ENCODE results near the gene STK38L. TPM values are rescaled to one million over a fixed set of nuclear protein-coding genes. Genes with fewer than 3 reads are reported as not detected.
A peak's percentile ranks its signal among the peaks of the same experiment; 100 is the strongest.

STK38L gene
- total RNA-seq, 1 donor from 2014 or later: 20.5 TPM

GRCh38 chr12:27290501-27291168 is 46.5 kb downstream of the STK38L start:
- Mint-ChIP-seq H3K36me3 (ENCODE audit: low read depth) (peaks cover 5% of the 10 kb centered on the region), H3K9me3 (no peaks in the 10 kb centered on the region), H3K27me3 (ENCODE audit: insufficient read depth) (no peaks in the 10 kb centered on the region), H3K27ac (no peak overlapping the region), H3K4me3 (no peak overlapping the region), H3K4me1 (ENCODE audit: low read depth) (no peaks in the 10 kb centered on the region)
- DNase-seq (ENCODE audit: low spot score): no peak
- intact Hi-C loops (cut with micrococcal nuclease): no loop called here

- H3K27me3 Mint-ChIP-seq (ENCODE audit: insufficient read depth): no peaks in the 10 kb centered on the region
- H3K4me1 Mint-ChIP-seq (ENCODE audit: low read depth): no peaks in the 10 kb centered on the region
- H3K9me3 Mint-ChIP-seq: no peaks in the 10 kb centered on the region
- DNase-seq (ENCODE audit: low spot score): no peak
- H3K36me3 Mint-ChIP-seq (ENCODE audit: low read depth): peaks cover 7% of the 10 kb centered on the region
- intact Hi-C loops (cut with micrococcal nuclease): no loop called here
- H3K27ac Mint-ChIP-seq: no peak overlapping the region
- no peak overlapping the region for H3K4me3 Mint-ChIP-seq
Measured at GRCh38 chr12:27291862-27292261, 47.8 kb downstream of the STK38L start.

- intact Hi-C loops (cut with micrococcal nuclease): no loop called here
- DNase-seq (ENCODE audit: low spot score): no peak
- Mint-ChIP-seq H3K4me3 (no peak overlapping the region), H3K27ac (no peak overlapping the region), H3K27me3 (ENCODE audit: insufficient read depth) (no peaks in the 10 kb centered on the region), H3K36me3 (ENCODE audit: low read depth) (peaks cover 8% of the 10 kb centered on the region), H3K9me3 (no peaks in the 10 kb centered on the region), H3K4me1 (ENCODE audit: low read depth) (no peaks in the 10 kb centered on the region)
Measured at GRCh38 chr12:27292718-27293117, 48.6 kb downstream of the STK38L start.

- no peaks in the 10 kb centered on the region for H3K9me3 Mint-ChIP-seq
- no peaks in the 10 kb centered on the region for H3K4me1 Mint-ChIP-seq (ENCODE audit: low read depth)
- no peak for DNase-seq (ENCODE audit: low spot score)
- peaks cover 16% of the 10 kb centered on the region for H3K36me3 Mint-ChIP-seq (ENCODE audit: low read depth)
- H3K27me3 Mint-ChIP-seq (ENCODE audit: insufficient read depth): no peaks in the 10 kb centered on the region
- no peak overlapping the region for H3K27ac Mint-ChIP-seq
- intact Hi-C loops (cut with micrococcal nuclease): no loop called here
- H3K4me3 Mint-ChIP-seq: no peak overlapping the region
Measured at GRCh38 chr12:27293463-27293862, 49.4 kb downstream of the STK38L start.

GRCh38 chr12:27296674-27297073 is 52.6 kb downstream of the STK38L start:
- Mint-ChIP-seq H3K36me3 (ENCODE audit: low read depth) (peaks cover 29% of the 10 kb centered on the region), H3K27ac (no peak overlapping the region), H3K27me3 (ENCODE audit: insufficient read depth) (no peaks in the 10 kb centered on the region), H3K4me3 (no peak overlapping the region), H3K4me1 (ENCODE audit: low read depth) (peaks cover 7% of the 10 kb centered on the region), H3K9me3 (no peaks in the 10 kb centered on the region)
- DNase-seq (ENCODE audit: low spot score): no peak
- intact Hi-C loops (cut with micrococcal nuclease): no loop called here

- H3K36me3 Mint-ChIP-seq (ENCODE audit: low read depth): peaks cover 29% of the 10 kb centered on the region
- H3K4me3 Mint-ChIP-seq: no peak overlapping the region
- no peaks in the 10 kb centered on the region for H3K9me3 Mint-ChIP-seq
- no peak for DNase-seq (ENCODE audit: low spot score)
- peak overlapping the region; percentile 61 for H3K27ac Mint-ChIP-seq
- H3K27me3 Mint-ChIP-seq (ENCODE audit: insufficient read depth): no peaks in the 10 kb centered on the region
- intact Hi-C loops (cut with micrococcal nuclease): no loop called here
- H3K4me1 Mint-ChIP-seq (ENCODE audit: low read depth): peaks cover 7% of the 10 kb centered on the region
Measured at GRCh38 chr12:27297566-27297965, 53.5 kb downstream of the STK38L start.

GRCh38 chr12:27299102-27299501 is 55.0 kb downstream of the STK38L start:
- no peak for DNase-seq (ENCODE audit: low spot score)
- H3K27ac Mint-ChIP-seq: no peak overlapping the region

GRCh38 chr12:27300226-27300625 is 56.1 kb downstream of the STK38L start:
- Mint-ChIP-seq H3K4me3 (no peak overlapping the region), H3K27ac (no peak overlapping the region), H3K4me1 (ENCODE audit: low read depth) (peaks cover 7% of the 10 kb centered on the region), H3K27me3 (ENCODE audit: insufficient read depth) (no peaks in the 10 kb centered on the region), H3K9me3 (no peaks in the 10 kb centered on the region), H3K36me3 (ENCODE audit: low read depth) (peaks cover 33% of the 10 kb centered on the region)
- no peak for DNase-seq (ENCODE audit: low spot score)
- intact Hi-C loops (cut with micrococcal nuclease): no loop called here

More at GRCh38 chr12:27299102-27299501, 55.0 kb downstream of the STK38L start:
- intact Hi-C loops (cut with micrococcal nuclease): no loop called here
- Mint-ChIP-seq H3K4me3 (no peak overlapping the region), H3K9me3 (no peaks in the 10 kb centered on the region), H3K4me1 (ENCODE audit: low read depth) (peaks cover 7% of the 10 kb centered on the region), H3K27me3 (ENCODE audit: insufficient read depth) (no peaks in the 10 kb centered on the region), H3K36me3 (ENCODE audit: low read depth) (peaks cover 35% of the 10 kb centered on the region)

GRCh38 chr12:27303139-27304111 is 59.3 kb downstream of the STK38L start:
- peaks cover 21% of the 10 kb centered on the region for H3K36me3 Mint-ChIP-seq (ENCODE audit: low read depth)

GRCh38 chr12:27304856-27305255 is 60.8 kb downstream of the STK38L start:
- H3K9me3 Mint-ChIP-seq: no peaks in the 10 kb centered on the region
- H3K27me3 Mint-ChIP-seq (ENCODE audit: insufficient read depth): no peaks in the 10 kb centered on the region
- H3K4me1 Mint-ChIP-seq (ENCODE audit: low read depth): peaks cover 10% of the 10 kb centered on the region
- H3K27ac Mint-ChIP-seq: no peak overlapping the region
- intact Hi-C loops (cut with micrococcal nuclease): loop anchor here (5.0 kb wide), 2 partner anchors 183 to 453 kb away; no protein-coding TSS in a partner anchor
- peaks cover 16% of the 10 kb centered on the region for H3K36me3 Mint-ChIP-seq (ENCODE audit: low read depth)
- no peak overlapping the region for H3K4me3 Mint-ChIP-seq
- DNase-seq (ENCODE audit: low spot score): no peak

More at GRCh38 chr12:27303139-27304111, 59.3 kb downstream of the STK38L start:
- no peaks in the 10 kb centered on the region for H3K27me3 Mint-ChIP-seq (ENCODE audit: insufficient read depth)
- intact Hi-C loops (cut with micrococcal nuclease): no loop called here
- H3K27ac Mint-ChIP-seq: no peak overlapping the region
- no peaks in the 10 kb centered on the region for H3K9me3 Mint-ChIP-seq
- H3K4me1 Mint-ChIP-seq (ENCODE audit: low read depth): peaks cover 7% of the 10 kb centered on the region
- no peak for DNase-seq (ENCODE audit: low spot score)
- no peak overlapping the region for H3K4me3 Mint-ChIP-seq

GRCh38 chr12:27305673-27306456 is 61.8 kb downstream of the STK38L start:
- Mint-ChIP-seq H3K36me3 (ENCODE audit: low read depth) (peaks cover 15% of the 10 kb centered on the region), H3K9me3 (no peaks in the 10 kb centered on the region), H3K4me3 (no peak overlapping the region), H3K27me3 (ENCODE audit: insufficient read depth) (no peaks in the 10 kb centered on the region), H3K27ac (no peak overlapping the region), H3K4me1 (ENCODE audit: low read depth) (peaks cover 14% of the 10 kb centered on the region)
- intact Hi-C loops (cut with micrococcal nuclease): loop anchor here (1.0 to 5.0 kb wide), 6 partner anchors 61 to 454 kb away; partner anchors contain the start of gene STK38L
- DNase-seq (ENCODE audit: low spot score): no peak

- Mint-ChIP-seq H3K9me3 (no peaks in the 10 kb centered on the region), H3K36me3 (ENCODE audit: low read depth) (peaks cover 16% of the 10 kb centered on the region), H3K27me3 (ENCODE audit: insufficient read depth) (no peaks in the 10 kb centered on the region), H3K4me1 (ENCODE audit: low read depth) (peaks cover 14% of the 10 kb centered on the region), H3K27ac (no peak overlapping the region), H3K4me3 (no peak overlapping the region)
- DNase-seq (ENCODE audit: low spot score): no peak
- intact Hi-C loops (cut with micrococcal nuclease): loop anchor here (5.0 kb wide), 2 partner anchors 187 to 457 kb away; no protein-coding TSS in a partner anchor
Measured at GRCh38 chr12:27309293-27309994, 65.4 kb downstream of the STK38L start.

Measured in activated T-helper 1 cell treated with anti-CD3 and anti-CD28 coated beads, Interleukin-12 subunit alpha, Interleukin-12 subunit beta, Interleukin-2, Interleukin-4 antibody, amounts not matched to agents 30 ng/mL and 10 ng/mL and 1 ng/mL, durations not matched to agents 14 hours and 24 hours and 36 hours (primary cell).